ENCODE measurements around the gene MIP. TPM values are rescaled to one million over a fixed set of nuclear protein-coding genes. Genes with fewer than 3 reads are reported as not detected.

The MIP gene
- polyA plus RNA-seq, 1 experiment, result 0.12 TPM

DNA sequence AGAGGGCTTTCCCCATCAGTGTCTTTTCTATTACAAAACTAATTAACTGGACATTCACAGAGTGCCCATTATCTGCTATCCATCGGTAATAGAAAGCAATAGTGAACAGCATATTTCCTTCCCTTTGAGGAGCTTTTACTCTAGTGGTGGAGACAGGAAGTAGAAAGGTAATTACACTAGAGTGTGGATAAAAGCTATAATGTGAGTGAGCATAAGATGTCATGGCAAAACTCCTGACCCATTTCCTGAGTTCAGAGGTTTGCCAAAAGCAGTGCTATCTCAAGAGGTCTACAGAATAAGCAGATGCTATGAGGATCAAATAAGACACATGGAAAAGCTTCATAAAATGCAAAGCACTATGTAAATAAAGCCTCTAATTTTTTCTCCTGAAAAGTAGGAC is 29.3 kb downstream of the MIP start:
- Histone ChIP-seq H3K4me3 (ENCODE audit: low read depth, low read length) (no peak overlapping the region), H3K36me3 (ENCODE audit: control insufficient read depth, insufficient read depth, low read length) (peaks cover 2% of the 10 kb centered on the region; the same call in 1 of the 2 replicates)
- CTCF ChIA-PET, result interaction anchor here (0.9 kb wide), 1 partner anchor 24 kb away, joined by 4 read pairs; the partner anchor contains the start of gene TIMELESS

GRCh38 chr12:56420411-56420810 is 34.0 kb downstream of the MIP start:
- H3K27me3 ChIP-seq (ENCODE audit: control insufficient read depth, insufficient read depth, low read length), result no peaks in the 10 kb centered on the region
- CTCF ChIA-PET, result no interaction called here
- POLR2A ChIA-PET, result no interaction called here
- no peak for DNase-seq (ENCODE audit: low read depth)
- H3K36me3 ChIP-seq (ENCODE audit: control insufficient read depth, insufficient read depth, low read length), result peaks cover 1% of the 10 kb centered on the region; the same call in 1 of the 2 replicates
- H3K4me3 ChIP-seq (ENCODE audit: low read depth, low read length), result no peak overlapping the region
- TF ChIP-seq, protein P1, sequence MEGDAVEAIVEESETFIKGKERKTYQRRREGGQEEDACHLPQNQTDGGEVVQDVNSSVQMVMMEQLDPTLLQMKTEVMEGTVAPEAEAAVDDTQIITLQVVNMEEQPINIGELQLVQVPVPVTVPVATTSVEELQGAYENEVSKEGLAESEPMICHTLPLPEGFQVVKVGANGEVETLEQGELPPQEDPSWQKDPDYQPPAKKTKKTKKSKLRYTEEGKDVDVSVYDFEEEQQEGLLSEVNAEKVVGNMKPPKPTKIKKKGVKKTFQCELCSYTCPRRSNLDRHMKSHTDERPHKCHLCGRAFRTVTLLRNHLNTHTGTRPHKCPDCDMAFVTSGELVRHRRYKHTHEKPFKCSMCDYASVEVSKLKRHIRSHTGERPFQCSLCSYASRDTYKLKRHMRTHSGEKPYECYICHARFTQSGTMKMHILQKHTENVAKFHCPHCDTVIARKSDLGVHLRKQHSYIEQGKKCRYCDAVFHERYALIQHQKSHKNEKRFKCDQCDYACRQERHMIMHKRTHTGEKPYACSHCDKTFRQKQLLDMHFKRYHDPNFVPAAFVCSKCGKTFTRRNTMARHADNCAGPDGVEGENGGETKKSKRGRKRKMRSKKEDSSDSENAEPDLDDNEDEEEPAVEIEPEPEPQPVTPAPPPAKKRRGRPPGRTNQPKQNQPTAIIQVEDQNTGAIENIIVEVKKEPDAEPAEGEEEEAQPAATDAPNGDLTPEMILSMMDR (IDR thresholded peaks at IDR 0.05; ENCODE audit: insufficient read depth, low read depth, low read length), result no peak

More for the DNA sequence above, 29.3 kb downstream of the MIP start:
- no peaks in the 10 kb centered on the region for H3K27me3 ChIP-seq (ENCODE audit: control insufficient read depth, insufficient read depth, low read length)
- POLR2A ChIA-PET, result no interaction called here
- TF ChIP-seq, protein P1 (IDR thresholded peaks at IDR 0.05; ENCODE audit: insufficient read depth, low read depth, low read length), result no peak
- DNase-seq (ENCODE audit: low read depth), result no peak

- H3K36me3 ChIP-seq (ENCODE audit: control insufficient read depth, insufficient read depth, low read length), result 0 out of 2 replicates have a peak, but pooled peaks cover 1% of the 10 kb centered on the region
- CTCF ChIA-PET, result interaction anchor here (1.4 kb wide), 1 partner anchor 12 kb away, joined by 4 read pairs; no protein-coding TSS in a partner anchor
- TF ChIP-seq, protein P1 (IDR thresholded peaks at IDR 0.05; ENCODE audit: insufficient read depth, low read depth, low read length), result no peak
- no peak for DNase-seq (ENCODE audit: low read depth)
- H3K4me3 ChIP-seq (ENCODE audit: low read depth, low read length), result no peak overlapping the region
- H3K27me3 ChIP-seq (ENCODE audit: control insufficient read depth, insufficient read depth, low read length), result no peaks in the 10 kb centered on the region
- POLR2A ChIA-PET, result no interaction called here
Measured at GRCh38 chr12:56417739-56418138, 36.7 kb downstream of the MIP start.

GRCh38 chr12:56414401-56414800 is 40.1 kb downstream of the MIP start:
- CTCF ChIA-PET, result interaction anchor here (0.6 kb wide), 1 partner anchor 31 kb away, joined by 3 read pairs; no protein-coding TSS in a partner anchor
- no peaks in the 10 kb centered on the region for H3K27me3 ChIP-seq (ENCODE audit: control insufficient read depth, insufficient read depth, low read length)
- DNase-seq (ENCODE audit: low read depth), result no peak
- no peaks in the 10 kb centered on the region for H3K36me3 ChIP-seq (ENCODE audit: control insufficient read depth, insufficient read depth, low read length)
- TF ChIP-seq, protein P1 (IDR thresholded peaks at IDR 0.05; ENCODE audit: insufficient read depth, low read depth, low read length), result no peak
- POLR2A ChIA-PET, result no interaction called here
- no peak overlapping the region for H3K4me3 ChIP-seq (ENCODE audit: low read depth, low read length)

- DNase-seq (ENCODE audit: low read depth), result no peak
- Histone ChIP-seq H3K27me3 (ENCODE audit: control insufficient read depth, insufficient read depth, low read length) (no peaks in the 10 kb centered on the region), H3K4me3 (ENCODE audit: low read depth, low read length) (no peak overlapping the region), H3K36me3 (ENCODE audit: control insufficient read depth, insufficient read depth, low read length) (no peaks in the 10 kb centered on the region)
- ChIA-PET POLR2A (no interaction called here), CTCF (no interaction called here)
- TF ChIP-seq, protein P1 (IDR thresholded peaks at IDR 0.05; ENCODE audit: insufficient read depth, low read depth, low read length), result no peak
Measured at GRCh38 chr12:56413392-56413791, 41.1 kb downstream of the MIP start.
